HCT116 (cell line): ENCODE measurements around the gene GALNT14. TPM values are rescaled to one million over a fixed set of nuclear protein-coding genes. Genes with fewer than 3 reads are reported as not detected.

Source experiments
- ATAC-seq: fragments of 200-7000 bp; cut with Tn5 transposase; 2 replicates; pipeline ENCODE4 v1.9.1; 2020; ENCODE audit warnings: mild to moderate bottlenecking, moderate library complexity
- BruUV-seq: library from RNA; stranded (reverse); fragments of 400-500 nt; replicated peaks from 2 replicates; lab custom pipeline; 2021; lab: Mats Ljungman, UMichigan
- CTCF ChIA-PET: fragments of 300-600 bp; sonication (Branson Sonifier 250); formaldehyde crosslinking; loops from one replicate; lab custom pipeline; 2021; ENCODE audit warnings: antibody characterized with exemption; lab: Charles Lee
- POLR2A ChIA-PET: fragments of 300-600, 350-600 bp; sonication (Branson Sonifier 250); formaldehyde crosslinking; loops from one replicate; lab custom pipeline; 2021; ENCODE audit warnings: antibody characterized with exemption; lab: Charles Lee
- RAD21 ChIA-PET, 2 experiments: fragments of 300-600 bp; sonication (Branson Sonifier 250); formaldehyde crosslinking; loops; one replicate each; lab custom pipeline; 2023; ENCODE audit warnings: low total read pairs in 2 of 2; ENCODE audit not compliant: uncharacterized antibody in 2 of 2, unreplicated experiment in 2 of 2, low non-redundant PET in 1 of 2; lab: Charles Lee
- DNase-seq: peaks from one replicate; pipeline ENCODE4 v3.0.0-alpha.2; 2010; ENCODE audit warnings: low read depth, low spot score
- H2AFZ ChIP-seq: fragments of 200-600 bp; shearing (Covaris generic), sonication (generic); 2 replicates; pipeline ENCODE4 v1.6.1; 2017; ENCODE audit warnings: low read depth, mixed run types, mixed read lengths, antibody characterized with exemption, low read length; ENCODE audit not compliant: poor library complexity, severe bottlenecking
- H3K27ac ChIP-seq: 2 replicates; pipeline ENCODE4 v1.5.1; 2012; ENCODE audit warnings: low read depth, low read length
- H3K27me3 ChIP-seq: fragments of 200-600 bp; sonication (generic); 2 replicates; pipeline ENCODE4 v1.6.1; 2016; ENCODE audit warnings: mixed run types, low read length, mixed read lengths; ENCODE audit not compliant: insufficient read depth
- H3K36me3 ChIP-seq, 2 experiments: fragments of 200-500 bp in 1 of 2; fragments of 200-600 bp in 1 of 2; sonication (Bioruptor generic) in 1 of 2; sonication (generic) in 1 of 2; 2 replicates each; pipeline versions ENCODE4 v1.5.1 to v1.6.1; 2014 to 2016; ENCODE audit warnings: low read length in 2 of 2, inconsistent platforms in 1 of 2, mixed read lengths in 1 of 2, mixed run types in 1 of 2; ENCODE audit not compliant: insufficient read depth in 2 of 2, control insufficient read depth in 1 of 2
- H3K4me1 ChIP-seq, 2 experiments: fragments of 200-600 bp in 1 of 2; sonication (generic) in 1 of 2; 2 replicates each; pipeline versions ENCODE4 v1.5.1 to v1.6.1; 2012 to 2017; ENCODE audit warnings: low read length in 2 of 2, inconsistent platforms in 1 of 2, mild to moderate bottlenecking in 1 of 2, mixed read lengths in 1 of 2, mixed run types in 1 of 2, moderate library complexity in 1 of 2; ENCODE audit not compliant: insufficient read depth in 2 of 2, control insufficient read depth in 1 of 2
- H3K4me2 ChIP-seq: fragments of 200-600 bp; sonication (generic); 2 replicates; pipeline ENCODE4 v1.6.1; 2017; ENCODE audit warnings: mixed run types, low read length, mixed read lengths
- H3K4me3 ChIP-seq, 2 experiments: fragments of 200-600 bp in 1 of 2; sonication (generic) in 1 of 2; replicated peaks in 1 of 2; 2 replicates each; pipeline ENCODE4 v1.5.1; 2011 to 2016; ENCODE audit warnings: low read length in 2 of 2, control low read depth in 1 of 2, low read depth in 1 of 2, mild to moderate bottlenecking in 1 of 2, mixed read lengths in 1 of 2, mixed run types in 1 of 2
- H3K79me2 ChIP-seq: fragments of 200-600 bp; sonication (generic); 2 replicates; pipeline ENCODE4 v1.6.1; 2017; ENCODE audit warnings: mild to moderate bottlenecking, mixed run types, low read length, moderate library complexity, mixed read lengths; ENCODE audit not compliant: insufficient read depth
- H3K9ac ChIP-seq: fragments of 200-600 bp; sonication (generic); 2 replicates; pipeline ENCODE4 v1.6.1; 2016; ENCODE audit warnings: low read length, mixed read lengths
- H3K9me2 ChIP-seq: fragments of 200-600 bp; sonication (generic), shearing (Covaris generic); 2 replicates; pipeline ENCODE4 v1.6.1; 2017; ENCODE audit warnings: mixed run types, mild to moderate bottlenecking, moderate library complexity; ENCODE audit not compliant: insufficient read depth
- H3K9me3 ChIP-seq, 2 experiments: fragments of 200-500 bp in 1 of 2; fragments of 200-600 bp in 1 of 2; sonication (Bioruptor generic) in 1 of 2; sonication (generic) in 1 of 2; 2 replicates each; pipeline ENCODE4 v1.6.1; 2014 to 2017; ENCODE audit warnings: low read length in 2 of 2, mixed read lengths in 2 of 2, inconsistent platforms in 1 of 2, low read depth in 1 of 2, mild to moderate bottlenecking in 1 of 2, mixed run types in 1 of 2, moderate library complexity in 1 of 2; ENCODE audit not compliant: control insufficient read depth in 1 of 2, insufficient read depth in 1 of 2
- H4K20me1 ChIP-seq: fragments of 200-600 bp; sonication (generic), shearing (Covaris generic); 2 replicates; pipeline ENCODE4 v1.6.1; 2017; ENCODE audit warnings: mixed run types, mild to moderate bottlenecking, moderate library complexity; ENCODE audit not compliant: insufficient read depth
- CBX3 ChIP-seq: IDR thresholded peaks from 2 replicates; pipeline ENCODE4 v1.6.1; 2012; ENCODE audit warnings: low read depth
- CEBPB ChIP-seq: IDR thresholded peaks from 2 replicates; pipeline ENCODE4 v1.6.1; 2012; ENCODE audit warnings: low read depth
- FOSL1 ChIP-seq: IDR thresholded peaks from 2 replicates; pipeline ENCODE4 v1.6.1; 2012; ENCODE audit warnings: low read depth
- JUND ChIP-seq: IDR thresholded peaks from 2 replicates; pipeline ENCODE4 v1.6.1; 2012
- POLR2A ChIP-seq: IDR thresholded peaks from 2 replicates; pipeline ENCODE4 v1.7.0; 2011; ENCODE audit warnings: borderline replicate concordance; ENCODE audit not compliant: insufficient read depth, insufficient read length; ENCODE audit errors: extremely low read depth
- POLR2AphosphoS5 ChIP-seq: IDR thresholded peaks from 2 replicates; pipeline ENCODE4 v1.6.1; 2011; ENCODE audit warnings: mild to moderate bottlenecking, low read depth, low read length, moderate library complexity
- RAD21 ChIP-seq: IDR thresholded peaks from 2 replicates; pipeline ENCODE4 v1.6.1; 2012; ENCODE audit warnings: low read depth, mild to moderate bottlenecking
- REST ChIP-seq: IDR thresholded peaks from 2 replicates; pipeline ENCODE4 v1.6.1; 2012; ENCODE audit warnings: low read depth
- SP1 ChIP-seq: IDR thresholded peaks from 2 replicates; pipeline ENCODE4 v1.6.1; 2012; ENCODE audit warnings: low read depth
- YY1 ChIP-seq: IDR thresholded peaks from 2 replicates; pipeline ENCODE4 v1.6.1; 2011; ENCODE audit warnings: low read length, low read depth, moderate library complexity, mild to moderate bottlenecking; ENCODE audit not compliant: insufficient replicate concordance; ENCODE audit errors: extremely low read depth
- intact Hi-C: fragments of 100-400 bp; cut with micrococcal nuclease; formaldehyde crosslinking; loops from 2 replicates; pipeline ENCODE4 v1.10.0; 2022
- total RNA-seq: library from RNA; stranded (reverse); gene quantifications from one replicate; pipeline ENCODE4 v1.2.1, GENCODE V29; 2021; ENCODE audit not compliant: unreplicated experiment

Gene GALNT14
- total RNA-seq, 1 experiment from 2014 or later, result 11.2 TPM

- no peak for DNase-seq
- no peaks in the 10 kb centered on the region for H3K27me3 ChIP-seq
- H3K27ac ChIP-seq, result no peak overlapping the region
- CTCF ChIA-PET, result no interaction called here
- H3K9me3 ChIP-seq, result no peaks in the 10 kb centered on the region
- no peaks in the 10 kb centered on the region for H3K36me3 ChIP-seq
- H3K9ac ChIP-seq, result no peak overlapping the region
- H4K20me1 ChIP-seq, result no peaks in the 10 kb centered on the region
- H3K4me1 ChIP-seq, result no peaks in the 10 kb centered on the region
- no peak overlapping the region for H3K4me2 ChIP-seq
- H2AFZ ChIP-seq, result no peak overlapping the region
- RAD21 ChIA-PET, result no interaction called here
- H3K79me2 ChIP-seq, result no peaks in the 10 kb centered on the region
- intact Hi-C loops, result no loop called here
- H3K4me3 ChIP-seq, result no peak overlapping the region
- TF ChIP-seq RAD21 (no peak), FOSL1 (no peak), CEBPB (no peak), POLR2AphosphoS5 (no peak), YY1 (no peak), REST (no peak), POLR2A (no peak)
- POLR2A ChIA-PET, result no interaction called here
- H3K9me2 ChIP-seq, result no peaks in the 10 kb centered on the region
- ATAC-seq, result no peak
- no TSS peak for BruUV-seq
Observed at GRCh38 chr2:30990671-30991070, 147.6 kb downstream of the GALNT14 start.

GRCh38 chr2:30990176-30990575 is 148.1 kb downstream of the GALNT14 start:
- Histone ChIP-seq H3K4me1 (no peaks in the 10 kb centered on the region), H3K27me3 (no peaks in the 10 kb centered on the region), H3K79me2 (no peaks in the 10 kb centered on the region), H4K20me1 (no peaks in the 10 kb centered on the region), H3K36me3 (no peaks in the 10 kb centered on the region), H3K4me3 (no peak overlapping the region), H2AFZ (no peak overlapping the region), H3K9me2 (no peaks in the 10 kb centered on the region), H3K9ac (no peak overlapping the region), H3K4me2 (no peak overlapping the region), H3K9me3 (no peaks in the 10 kb centered on the region), H3K27ac (no peak overlapping the region)
- BruUV-seq, result no TSS peak
- CTCF ChIA-PET, result no interaction called here
- TF ChIP-seq JUND, result no peak
- TF ChIP-seq CBX3, result no peak
- TF ChIP-seq SP1, result no peak
- no peak for ATAC-seq
- POLR2A ChIA-PET, result no interaction called here
- intact Hi-C loops, result no loop called here
- no peak for DNase-seq
- RAD21 ChIA-PET, result no interaction called here
